Panc1 (cell line): ENCODE results near the gene OSBPL1A. TPM values are rescaled to one million over a fixed set of nuclear protein-coding genes. Genes with fewer than 3 reads are reported as not detected.

Experiments
- ATAC-seq: fragments of 200-7000 bp; cut with Tn5 transposase; 2 replicates; pipeline ENCODE4 v1.9.1; 2020; ENCODE audit warnings: mild to moderate bottlenecking, moderate library complexity
- BruUV-seq: library from RNA; stranded (reverse); fragments of 400-500 nt; replicated peaks from 2 replicates; lab custom pipeline; 2021; lab: Mats Ljungman, UMichigan
- CTCF ChIA-PET: fragments of 300-600 bp; sonication (Branson Sonifier 250); formaldehyde crosslinking; loops from one replicate; lab custom pipeline; 2022; ENCODE audit warnings: antibody characterized with exemption; lab: Charles Lee
- POLR2A ChIA-PET: fragments of 300-600 bp; sonication (Branson Sonifier 250); formaldehyde crosslinking; loops from one replicate; lab custom pipeline; 2022; ENCODE audit warnings: antibody characterized with exemption; lab: Charles Lee
- DNase-seq: peaks from one replicate; pipeline ENCODE4 v3.0.0-alpha.2; 2010; ENCODE audit warnings: low read depth, low spot score
- H3K27ac ChIP-seq: 2 replicates; pipeline ENCODE4 v1.5.1; 2011; ENCODE audit warnings: mild to moderate bottlenecking, low read length, inconsistent platforms
- H3K27me3 ChIP-seq: fragments of 200-500 bp; sonication (Bioruptor generic); 2 replicates; pipeline ENCODE4 v1.6.0; 2014; ENCODE audit warnings: low read length, inconsistent platforms; ENCODE audit not compliant: control insufficient read depth, insufficient read depth
- H3K36me3 ChIP-seq: fragments of 200-500 bp; sonication (Bioruptor generic); 2 replicates; pipeline ENCODE4 v1.5.1; 2014; ENCODE audit warnings: inconsistent platforms, mild to moderate bottlenecking, low read length, moderate library complexity; ENCODE audit not compliant: control insufficient read depth, insufficient read depth
- H3K4me1 ChIP-seq: 2 replicates; pipeline ENCODE4 v1.5.1; 2011; ENCODE audit warnings: inconsistent platforms, mild to moderate bottlenecking, low read length, moderate library complexity; ENCODE audit not compliant: control insufficient read depth, insufficient read depth
- H3K4me3 ChIP-seq, 2 experiments: 2 replicates each; pipeline ENCODE4 v1.5.1; 2011 to 2012; ENCODE audit warnings: low read depth in 2 of 2, low read length in 2 of 2, mild to moderate bottlenecking in 2 of 2, inconsistent platforms in 1 of 2, moderate library complexity in 1 of 2
- H3K9me3 ChIP-seq: fragments of 200-500 bp; sonication (Bioruptor generic); 2 replicates; pipeline ENCODE4 v1.5.1; 2014; ENCODE audit warnings: low read depth, mild to moderate bottlenecking, inconsistent platforms, low read length, moderate library complexity; ENCODE audit not compliant: control insufficient read depth, insufficient read depth
- CTCF ChIP-seq: fragments of 450-650 bp; IDR thresholded peaks from 2 replicates; pipeline ENCODE4 v1.5.1; 2017; ENCODE audit warnings: mild to moderate bottlenecking
- POLR2AphosphoS5 ChIP-seq: IDR thresholded peaks from 2 replicates; pipeline ENCODE4 v1.6.1; 2012; ENCODE audit warnings: mild to moderate bottlenecking, low read depth, low read length, moderate library complexity
- REST ChIP-seq, 2 experiments: IDR thresholded peaks; 2 replicates each; pipeline ENCODE4 v1.6.1; 2011 to 2012; ENCODE audit warnings: low read depth in 2 of 2, control low read depth in 1 of 2, low read length in 1 of 2, mild to moderate bottlenecking in 1 of 2, moderate library complexity in 1 of 2; ENCODE audit not compliant: insufficient read depth in 1 of 2
- SIN3A ChIP-seq: IDR thresholded peaks from 2 replicates; pipeline ENCODE4 v1.6.1; 2012; ENCODE audit warnings: low read depth, mild to moderate bottlenecking, low read length, moderate library complexity, borderline replicate concordance; ENCODE audit not compliant: insufficient read depth
- TCF7L2 ChIP-seq: IDR thresholded peaks from 2 replicates; pipeline ENCODE4 v1.6.1; 2011; ENCODE audit warnings: mild to moderate bottlenecking, low read depth, low read length, inconsistent platforms
- in situ Hi-C: cut with HindIII; loops from 2 replicates; pipeline ENCODE4 v1.10.0; 2016; ENCODE audit warnings: low sequenced_read_pairs, low pct_unique_long_range_greater_than_20kb
- intact Hi-C: fragments of 100-400 bp; cut with micrococcal nuclease; formaldehyde crosslinking; loops from one replicate; pipeline ENCODE4 v1.10.0; 2022; ENCODE audit not compliant: unreplicated experiment
- total RNA-seq: library from RNA; stranded (reverse); gene quantifications from one replicate; pipeline ENCODE4 v1.2.1, GENCODE V29; 2021; ENCODE audit not compliant: unreplicated experiment

OSBPL1A gene
- total RNA-seq, 1 experiment from 2014 or later, result 50.5 TPM

GRCh38 chr18:24272229-24272525 is 125.4 kb downstream of the OSBPL1A start:
- intact Hi-C loops, result loop anchor here (5.0 kb wide), 1 partner anchor 95 kb away; no protein-coding TSS in a partner anchor
- TF ChIP-seq TCF7L2 (no peak), CTCF (no peak; the same call in 1 of the 2 replicates), REST (IDR thresholded peaks at IDR 0.05; ENCODE audit: insufficient read depth in 1 of 2, low read depth in 2 of 2, low read length in 1 of 2) (no peak), SIN3A (no peak), POLR2AphosphoS5 (no peak)

GRCh38 chr18:24271381-24272228 is 126.0 kb downstream of the OSBPL1A start:
- Histone ChIP-seq H3K9me3 (no peaks in the 10 kb centered on the region), H3K27me3 (no peaks in the 10 kb centered on the region), H3K4me3 (peak overlapping the region; percentile 77 to 92), H3K4me1 (peaks cover 20% of the 10 kb centered on the region), H3K36me3 (no peaks in the 10 kb centered on the region), H3K27ac (peak overlapping the region; percentile 92)
- BruUV-seq, result no TSS peak
- no peak for DNase-seq
- ChIA-PET CTCF (interaction anchor here (0.6 kb wide), 1 partner anchor 132 kb away, joined by 3 read pairs; no protein-coding TSS in a partner anchor), POLR2A (no interaction called here)
- peak; percentile 95 for ATAC-seq
- intact Hi-C loops (loop anchor here (2.0 to 5.0 kb wide), 2 partner anchors 15 to 94 kb away; no protein-coding TSS in a partner anchor), in situ Hi-C loops (no loop called here)
- TF ChIP-seq POLR2AphosphoS5 (no peak; the same call in 1 of the 2 replicates), SIN3A (0 out of 2 replicates have a peak, but pooled peaks have one; percentile 18), CTCF (peak; percentile 52)

More at GRCh38 chr18:24272229-24272525, 125.4 kb downstream of the OSBPL1A start:
- H3K4me1 ChIP-seq, result peaks cover 20% of the 10 kb centered on the region
- no peaks in the 10 kb centered on the region for H3K27me3 ChIP-seq
- peak overlapping the region; percentile 77 to 92 for H3K4me3 ChIP-seq
- H3K36me3 ChIP-seq, result no peaks in the 10 kb centered on the region
- DNase-seq, result no peak
- peak overlapping the region; percentile 92 for H3K27ac ChIP-seq
- ChIA-PET CTCF (interaction anchor here (0.6 kb wide), 1 partner anchor 132 kb away, joined by 3 read pairs; no protein-coding TSS in a partner anchor), POLR2A (no interaction called here)
- ATAC-seq, result no peak
- BruUV-seq, result no TSS peak
- H3K9me3 ChIP-seq, result no peaks in the 10 kb centered on the region
- in situ Hi-C loops, result no loop called here
